Inflammatory macrophage (primary cell): ENCODE results near the gene ERC2.

Experiments used
- DNase-seq, 2 donors: peaks; one replicate each; pipeline ENCODE4 v3.0.0-alpha.2; 2020 to 2022

The ERC2 gene

DNA sequence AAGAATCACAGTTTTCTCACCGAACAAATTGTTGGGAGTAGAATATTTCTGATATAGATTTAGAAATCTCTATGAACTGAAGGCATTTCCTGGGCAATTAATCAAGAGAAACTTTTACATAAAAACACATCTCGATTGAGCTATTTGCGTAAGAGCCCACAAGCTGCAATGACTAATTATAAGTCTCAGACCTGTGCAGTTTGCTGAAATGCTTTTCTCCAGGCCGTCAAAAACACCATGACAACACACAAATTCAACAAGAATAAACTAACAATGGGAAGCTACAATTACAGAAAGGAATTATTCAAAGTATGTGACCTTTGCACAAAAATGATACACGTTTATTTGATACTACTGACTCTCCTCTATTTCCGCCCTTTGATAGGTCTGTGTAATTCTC is 499.9 kb downstream of the ERC2 start:
- no peak for DNase-seq

DNA sequence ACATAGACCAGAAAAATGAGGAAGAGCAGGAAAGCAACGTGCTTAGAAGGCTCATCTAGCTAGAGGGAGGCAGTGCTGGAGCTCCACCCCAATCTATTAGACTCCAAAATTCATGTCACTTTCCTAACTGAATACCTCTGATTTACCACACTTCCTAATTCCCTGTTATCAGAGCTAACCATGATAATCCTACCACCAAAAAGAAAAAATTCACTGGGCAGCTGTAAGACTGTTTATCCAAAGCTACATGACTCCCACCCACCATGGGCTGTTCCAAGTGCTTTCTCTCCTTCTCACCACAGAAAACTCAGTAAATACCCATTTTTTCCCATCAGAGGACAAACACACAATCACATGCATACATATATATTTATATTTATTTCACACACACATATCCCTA is 501.7 kb downstream of the ERC2 start:
- no peak for DNase-seq

DNA sequence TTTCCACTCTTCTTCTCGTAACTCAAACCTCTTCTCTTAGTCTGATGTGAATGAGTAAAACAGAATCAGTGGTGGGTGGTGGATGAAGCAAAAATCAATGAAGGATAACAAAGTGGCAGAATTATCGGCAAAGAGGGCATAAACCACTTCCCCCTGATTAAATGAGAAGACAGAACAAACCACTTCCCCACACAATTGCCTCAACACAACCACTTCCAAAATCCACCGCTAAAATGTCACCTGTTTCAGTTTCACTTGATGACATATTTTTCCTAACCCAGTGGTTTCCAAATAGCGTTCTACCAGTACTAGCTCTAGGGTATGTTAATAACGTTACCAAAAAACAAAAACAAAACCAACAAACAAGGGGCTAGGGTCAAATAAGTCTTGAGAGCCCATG is 502.5 kb downstream of the ERC2 start:
- DNase-seq, result no peak

DNA sequence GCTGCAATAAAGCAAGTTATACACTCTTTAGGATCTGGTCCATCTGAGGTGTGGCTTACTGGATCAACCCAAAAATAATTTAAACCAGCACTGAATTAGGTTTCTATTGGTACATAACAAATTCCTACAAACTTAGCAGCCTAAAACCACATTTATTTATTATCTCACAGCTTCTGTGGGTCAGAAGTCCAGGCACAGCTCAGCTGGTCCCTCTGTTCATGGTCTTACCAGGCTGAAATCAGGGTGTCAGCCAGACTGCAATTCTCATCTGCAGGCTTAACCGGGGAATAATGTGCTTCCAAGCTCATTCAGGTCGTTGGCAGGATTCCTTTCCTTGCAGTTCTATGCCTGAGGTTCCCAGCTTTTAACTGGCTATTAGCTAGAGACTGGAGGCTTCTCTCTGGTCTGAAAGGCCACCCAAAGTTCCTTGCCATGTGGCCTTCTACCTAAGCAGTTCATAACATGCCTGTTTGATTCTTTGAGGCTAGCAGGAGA is 503.7 kb downstream of the ERC2 start:
- no peak for DNase-seq

DNA sequence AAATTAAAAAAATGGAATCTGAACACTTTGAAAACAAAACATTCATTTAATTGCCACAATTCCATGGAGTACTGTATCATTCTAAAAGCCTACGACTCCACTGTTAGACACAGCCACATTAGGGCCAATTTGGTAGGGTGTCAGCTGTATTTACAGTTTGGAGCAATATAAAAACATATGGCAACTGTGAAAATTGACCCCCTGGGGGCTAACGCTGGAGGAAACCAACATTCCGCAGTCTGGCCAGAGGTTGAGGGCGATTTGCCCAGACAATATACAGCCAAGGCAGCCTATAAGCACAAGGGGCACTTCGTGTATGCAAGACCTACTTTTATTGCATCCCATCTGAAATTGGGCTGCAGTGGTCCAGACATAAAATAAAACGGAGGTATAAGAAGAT is 504.7 kb downstream of the ERC2 start:
- DNase-seq, result no peak

DNA sequence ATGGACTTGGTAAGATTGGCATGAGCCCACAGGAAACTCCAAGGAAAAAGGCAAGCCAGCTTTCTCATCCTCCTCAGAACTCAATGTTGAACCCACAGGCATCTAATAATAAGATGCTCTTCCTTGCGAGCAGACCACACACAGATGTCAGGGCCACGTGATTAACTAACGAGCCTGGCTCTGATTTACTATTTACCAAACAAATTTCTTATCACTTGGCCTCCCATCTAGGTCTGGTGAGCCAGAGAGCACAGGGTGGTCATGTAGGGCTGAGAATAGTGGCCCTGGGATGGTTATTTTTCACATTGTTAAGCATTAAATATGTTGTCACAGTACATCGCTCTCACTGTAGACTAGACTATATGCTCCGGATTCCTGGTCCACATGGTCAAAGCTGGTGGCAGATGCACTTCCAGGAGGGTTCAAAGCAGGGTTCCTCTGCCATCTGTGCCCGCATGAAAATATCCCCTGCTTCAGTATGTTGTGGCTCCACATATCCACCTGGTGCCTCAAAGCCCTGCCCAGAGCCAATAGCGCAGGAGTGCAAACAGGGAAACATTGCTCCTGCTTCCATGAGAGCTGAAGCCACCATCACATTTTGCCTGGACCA is 508.7 kb downstream of the ERC2 start:
- no peak for DNase-seq

DNA sequence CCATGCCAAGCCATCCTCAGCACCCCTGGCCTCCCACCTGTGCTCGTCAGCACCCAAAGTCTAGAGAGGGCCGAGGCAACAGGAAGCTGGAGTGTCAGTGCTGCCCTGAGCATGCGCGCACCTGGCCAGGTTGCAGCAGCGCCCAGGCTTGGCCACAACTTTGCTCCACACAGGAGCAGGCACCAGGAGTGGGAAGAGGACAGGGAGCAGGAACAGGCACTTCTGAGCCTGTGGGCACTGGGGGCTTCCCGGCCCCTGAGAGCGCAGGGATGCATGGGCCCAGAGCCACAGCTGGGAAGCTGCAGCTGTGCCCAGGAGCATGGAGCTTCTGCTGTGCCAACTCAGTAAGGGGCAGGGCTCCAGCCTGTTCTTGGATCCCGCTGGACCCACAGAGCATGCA is 509.7 kb downstream of the ERC2 start:
- no peak for DNase-seq

DNA sequence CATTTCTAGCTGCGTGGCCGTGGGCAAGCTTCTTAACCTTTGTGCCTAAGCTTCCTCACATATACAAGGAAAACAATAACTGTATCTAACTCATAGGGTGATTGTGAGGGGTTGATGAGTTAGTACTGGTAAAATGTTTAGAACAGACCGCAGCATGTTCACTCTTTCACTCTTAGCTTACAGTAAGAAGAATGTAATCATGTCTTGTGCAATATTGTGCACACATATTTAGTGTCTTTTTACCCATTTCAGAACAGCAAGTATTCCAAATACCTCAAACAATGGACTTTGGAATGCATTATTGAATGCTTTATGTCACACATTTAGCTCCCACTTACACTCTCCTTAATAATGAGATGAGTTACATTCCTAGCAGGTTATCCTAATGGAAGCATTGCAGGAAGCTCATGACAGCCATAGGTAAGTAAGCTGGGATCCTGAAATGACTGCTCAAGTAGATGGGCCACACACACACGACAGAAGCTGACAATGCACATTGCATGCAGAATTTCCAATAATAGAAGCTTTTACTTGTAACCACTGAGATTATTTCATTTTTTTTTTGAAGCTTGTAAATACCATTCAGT is 512.3 kb downstream of the ERC2 start:
- DNase-seq, result no peak

DNA sequence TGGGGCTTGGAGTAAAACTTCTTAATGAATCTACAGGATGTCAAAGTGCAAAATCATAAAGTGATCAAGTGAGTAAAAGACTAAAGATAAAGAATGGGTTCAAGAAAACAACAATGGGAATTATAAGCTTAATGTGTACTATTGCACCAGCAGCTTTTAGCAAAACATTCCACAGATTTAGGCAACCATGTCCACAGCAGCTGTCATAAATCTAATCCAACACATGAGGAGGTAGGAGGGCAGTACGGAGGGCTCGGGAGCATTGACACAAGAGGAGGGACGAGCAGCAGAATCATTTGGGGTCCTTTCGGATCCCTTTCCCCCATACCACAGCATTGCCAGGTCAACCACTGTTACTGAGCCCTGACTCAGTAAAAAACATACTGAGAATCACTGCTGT is 516.9 kb downstream of the ERC2 start:
- no peak for DNase-seq

DNA sequence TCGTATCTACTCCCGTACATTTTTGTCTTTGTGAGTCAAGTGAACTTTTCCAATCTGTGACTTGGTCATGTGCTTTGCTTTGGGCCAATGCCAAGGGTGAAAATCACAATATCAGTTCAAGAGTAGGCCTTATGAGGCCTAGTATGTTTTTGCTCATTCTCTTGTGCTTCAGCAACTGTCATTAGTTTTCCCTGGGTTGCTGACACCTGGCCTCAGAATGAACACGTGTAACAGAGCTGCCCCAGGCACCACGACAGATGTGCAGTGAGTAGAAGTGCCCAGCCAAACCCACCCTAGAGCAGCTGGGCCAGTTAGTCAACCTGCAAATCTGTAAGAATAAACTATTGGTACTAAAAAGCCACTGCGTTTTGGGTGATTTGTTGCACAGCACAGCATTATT is 520.9 kb downstream of the ERC2 start:
- DNase-seq, result no peak

DNA sequence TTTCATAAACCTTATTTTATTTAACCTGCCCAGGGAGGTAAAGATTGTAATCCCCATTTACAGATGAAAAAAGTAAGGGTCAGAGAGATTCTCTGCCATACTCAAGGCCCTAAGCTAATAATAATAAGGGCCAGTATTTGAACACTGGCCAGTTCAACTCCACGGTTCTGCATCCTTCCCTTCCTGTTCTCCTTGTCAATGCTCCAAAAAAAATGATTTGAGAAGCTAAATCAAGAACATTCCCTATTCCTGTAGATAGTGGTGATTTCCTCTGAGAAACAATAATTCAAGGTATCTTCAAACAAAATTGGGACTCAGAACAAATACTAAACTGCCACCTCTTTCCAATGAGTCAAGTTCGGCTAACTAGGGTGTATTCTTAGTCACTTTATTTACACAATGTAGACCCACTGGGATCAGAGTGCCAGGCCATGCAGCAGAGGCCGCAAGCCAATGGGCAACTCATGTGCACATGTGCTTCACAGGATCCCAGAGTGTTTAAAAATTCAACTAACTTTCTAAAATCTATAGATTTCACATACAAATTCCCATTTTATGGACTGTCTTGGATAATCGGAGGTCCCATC is 521.6 kb downstream of the ERC2 start:
- no peak for DNase-seq

DNA sequence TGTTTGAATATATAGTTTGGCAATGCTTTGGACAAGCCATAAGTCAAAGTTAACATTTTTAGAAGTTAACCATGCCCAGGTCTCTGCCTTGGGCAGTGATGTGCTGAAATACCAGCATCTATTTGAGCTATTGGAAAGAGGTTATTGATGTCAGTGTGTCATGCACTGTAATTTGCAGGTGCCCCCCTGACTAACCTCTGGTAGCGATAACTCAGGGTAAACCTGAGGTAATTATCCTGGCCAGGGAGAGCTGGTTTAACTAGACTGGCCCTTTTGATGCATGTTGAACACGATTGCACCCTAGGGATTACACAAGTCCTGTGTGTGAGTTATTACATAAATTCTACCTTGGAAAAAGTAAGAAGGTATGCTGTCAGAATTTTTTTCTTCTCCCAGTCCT is 525.4 kb downstream of the ERC2 start:
- DNase-seq, result no peak

DNA sequence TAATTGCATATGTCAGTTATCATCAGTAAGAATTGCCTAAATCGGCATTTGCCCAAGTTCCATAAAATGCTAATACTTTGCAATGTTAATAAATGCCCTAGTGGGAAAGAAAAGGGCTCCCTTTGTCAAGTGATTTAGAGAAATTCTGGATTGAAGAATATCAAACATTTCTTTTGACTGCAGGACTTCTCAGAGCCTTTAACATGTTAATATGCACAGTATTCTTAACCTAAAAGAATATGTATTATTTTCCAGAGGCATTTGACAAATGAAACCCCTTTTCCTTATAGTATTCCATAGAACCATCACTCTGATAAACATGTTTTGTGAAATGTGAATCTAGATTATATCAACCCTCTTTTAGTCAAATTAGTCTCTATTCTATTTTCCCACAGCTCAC is 529.0 kb downstream of the ERC2 start:
- DNase-seq, result no peak

DNA sequence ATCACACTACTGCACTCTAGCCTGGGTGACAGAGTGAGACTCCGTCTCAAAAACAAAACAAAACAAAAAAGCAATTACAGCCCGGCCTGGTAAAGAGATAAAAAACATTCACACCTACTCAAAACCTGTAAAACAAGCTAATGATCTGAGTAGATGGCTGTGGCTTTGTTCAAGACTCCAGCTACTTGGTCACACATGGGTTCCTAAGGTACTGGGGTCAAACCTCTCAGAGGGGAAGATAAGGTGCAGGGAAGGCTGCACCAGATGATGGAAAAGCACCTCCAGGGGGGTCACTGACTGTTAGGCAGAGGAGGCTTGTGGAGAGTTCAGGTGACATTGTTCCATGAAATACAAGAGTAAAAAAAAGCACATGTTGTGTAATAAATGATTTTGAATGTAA is 531.0 kb downstream of the ERC2 start:
- DNase-seq, result no peak

DNA sequence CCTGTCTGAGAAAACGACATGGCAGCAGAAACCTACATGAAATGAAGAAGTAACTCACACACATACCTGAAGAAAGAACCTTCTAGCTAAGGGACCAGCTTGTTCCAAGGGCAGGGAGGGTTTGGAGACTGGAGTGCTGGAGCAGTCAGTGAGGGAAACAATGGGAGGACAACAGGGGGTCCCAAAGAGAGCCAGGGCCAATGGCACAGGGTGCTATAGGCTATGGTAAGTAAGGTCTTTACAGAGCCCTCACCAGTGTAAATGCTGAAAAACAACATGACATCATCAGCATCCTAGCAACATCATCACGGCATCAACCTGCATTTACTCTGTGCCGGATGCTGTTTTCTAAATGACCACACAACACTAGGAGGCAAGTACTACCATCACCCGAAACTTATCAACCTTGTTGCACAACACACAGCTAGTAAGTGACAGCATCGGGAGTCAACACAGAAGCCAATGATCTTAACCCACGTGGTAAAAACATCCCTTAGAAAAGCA is 531.7 kb downstream of the ERC2 start:
- no peak for DNase-seq

DNA sequence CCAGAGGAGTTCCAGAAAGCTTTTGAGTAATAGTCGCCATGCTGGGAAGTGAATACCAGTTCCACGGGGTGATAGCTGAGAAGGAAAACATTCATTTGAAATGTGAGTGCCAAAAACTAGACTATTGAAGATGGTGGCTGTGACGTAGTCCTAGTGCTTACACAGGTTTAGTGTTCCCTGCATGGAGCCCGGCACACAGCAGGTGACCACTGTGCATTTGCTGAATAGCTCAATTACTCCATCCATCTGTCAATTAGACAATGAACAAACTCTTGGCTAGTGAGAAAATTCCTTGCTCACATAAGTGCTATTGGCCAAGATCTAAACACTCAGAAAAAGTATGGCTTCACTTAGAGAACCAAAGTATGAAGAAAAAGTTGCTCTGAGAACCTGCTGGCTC is 533.0 kb downstream of the ERC2 start:
- DNase-seq, result no peak

DNA sequence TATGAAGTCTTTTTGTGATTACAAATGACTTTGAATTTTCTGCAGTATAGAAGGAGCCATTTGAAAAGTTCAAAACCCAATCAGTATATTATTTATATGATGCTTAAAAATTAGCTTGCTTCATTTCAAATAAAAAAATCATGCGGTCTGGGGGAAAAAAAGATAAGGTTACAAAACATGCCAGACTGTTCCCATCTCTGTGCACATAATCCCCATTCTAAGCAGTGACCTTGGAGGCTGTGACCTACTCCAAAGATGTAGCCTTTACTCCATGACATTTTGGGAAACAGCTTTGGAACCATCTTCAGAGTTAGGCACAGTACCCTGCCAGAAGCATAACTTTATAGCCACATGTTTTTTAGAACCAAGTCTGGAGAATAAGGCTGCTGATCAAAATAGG is 533.5 kb downstream of the ERC2 start:
- DNase-seq, result no peak

DNA sequence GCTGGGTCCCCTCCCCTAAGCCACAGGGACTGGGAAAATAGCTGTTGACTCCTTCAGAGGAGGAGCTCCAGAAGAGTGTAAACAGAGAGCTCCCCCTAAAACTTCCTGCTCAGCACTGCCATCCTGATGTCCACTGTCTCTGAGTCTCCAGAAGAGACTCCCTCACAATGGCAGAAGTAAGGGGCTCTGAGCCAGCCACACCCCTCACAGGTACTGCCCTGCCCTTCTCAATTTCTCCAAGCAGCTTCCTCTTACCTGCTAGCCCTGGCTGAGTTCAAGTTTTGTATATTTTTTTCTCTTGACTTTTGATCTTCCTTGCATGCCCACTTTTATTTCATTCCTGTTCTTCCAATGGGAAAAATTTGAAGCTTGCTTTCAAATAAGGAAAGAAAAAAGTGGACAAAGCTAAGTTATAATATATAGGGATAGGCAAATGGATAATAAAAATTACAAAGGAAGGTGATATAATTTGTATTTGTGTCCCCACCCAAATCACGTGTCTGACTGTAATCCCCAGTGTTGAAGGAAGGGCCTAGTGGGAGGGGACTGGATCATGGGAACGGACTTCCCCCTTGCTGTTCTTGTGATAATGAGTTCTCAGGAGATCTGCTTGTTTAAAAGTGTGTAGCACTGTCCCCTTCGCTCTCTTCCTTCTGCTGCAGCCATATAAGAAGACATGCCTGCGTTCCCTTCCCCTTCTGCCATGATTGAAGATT is 539.0 kb downstream of the ERC2 start:
- no peak for DNase-seq

DNA sequence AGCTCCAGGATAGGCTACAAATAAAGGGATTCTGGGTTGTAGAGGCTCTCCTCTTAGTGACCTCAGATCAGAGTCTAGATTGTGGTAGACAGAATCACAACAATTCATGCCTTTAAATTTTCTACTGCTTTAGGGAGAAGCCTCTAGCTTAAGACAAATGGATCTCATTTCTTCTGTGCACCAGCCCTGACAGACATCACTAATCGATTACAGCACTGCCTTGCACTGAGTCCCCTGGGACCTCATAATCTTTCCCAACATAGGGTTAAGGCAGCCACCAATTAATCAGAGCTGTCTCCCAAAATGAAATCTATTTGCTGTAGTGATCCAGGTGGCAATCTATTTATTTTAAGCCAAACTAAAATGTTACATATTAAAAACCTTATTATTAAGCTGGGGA is 544.6 kb downstream of the ERC2 start:
- DNase-seq, result no peak

DNA sequence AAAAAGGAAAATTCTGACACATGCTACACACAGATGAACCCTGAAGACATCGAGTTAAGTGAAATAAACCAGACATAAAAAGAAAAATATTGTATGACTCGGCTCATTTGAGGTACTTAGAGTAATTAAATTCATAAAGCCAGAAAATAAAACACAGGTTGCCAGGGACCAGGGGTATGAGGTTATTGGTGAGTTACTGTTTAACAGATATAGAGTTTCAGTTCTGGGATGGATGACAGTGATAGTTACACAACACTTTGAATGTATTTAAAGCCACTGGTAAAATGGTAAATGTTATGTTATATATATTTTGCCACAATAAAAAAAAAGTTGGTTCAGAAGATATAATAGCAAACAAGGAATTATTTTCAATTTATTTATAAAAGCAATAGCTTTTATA is 545.1 kb downstream of the ERC2 start:
- no peak for DNase-seq

DNA sequence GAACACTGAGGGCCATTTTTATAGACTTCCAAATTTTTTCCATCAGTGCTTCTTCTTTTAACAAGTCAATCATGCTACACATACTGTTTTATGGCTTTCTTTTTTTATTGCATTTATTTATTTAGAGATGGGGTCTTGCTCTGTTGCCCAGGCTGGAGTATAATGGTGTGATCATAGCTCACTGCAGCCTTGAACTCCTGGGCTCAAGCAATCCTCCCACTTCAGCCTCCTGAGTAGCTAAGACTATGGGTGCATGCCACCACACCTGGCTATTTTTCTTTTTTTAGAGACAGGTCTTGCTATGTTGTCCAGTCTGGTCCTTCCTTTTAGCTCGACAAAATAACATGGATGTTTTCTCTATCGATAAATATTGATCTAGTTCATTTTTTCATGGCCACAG is 555.4 kb downstream of the ERC2 start:
- no peak for DNase-seq

DNA sequence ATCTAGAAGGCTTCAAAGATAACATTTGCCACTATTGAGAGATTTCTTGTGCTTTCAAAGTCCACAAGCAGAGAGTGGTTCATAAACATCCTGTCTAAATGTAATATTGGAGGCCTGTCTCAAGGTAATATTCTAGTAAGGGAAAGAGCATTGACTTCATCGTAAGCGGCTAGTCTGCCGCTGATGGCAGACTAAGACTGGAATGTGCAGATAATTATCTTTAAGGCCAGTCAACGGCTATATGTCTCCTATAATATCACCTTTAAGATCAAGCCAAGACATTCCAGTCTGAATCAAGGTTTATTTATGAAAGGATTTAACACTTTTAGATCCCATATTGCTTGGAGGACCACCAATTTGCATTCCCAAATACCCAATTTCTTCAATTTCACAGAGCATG is 557.0 kb downstream of the ERC2 start:
- no peak for DNase-seq

DNA sequence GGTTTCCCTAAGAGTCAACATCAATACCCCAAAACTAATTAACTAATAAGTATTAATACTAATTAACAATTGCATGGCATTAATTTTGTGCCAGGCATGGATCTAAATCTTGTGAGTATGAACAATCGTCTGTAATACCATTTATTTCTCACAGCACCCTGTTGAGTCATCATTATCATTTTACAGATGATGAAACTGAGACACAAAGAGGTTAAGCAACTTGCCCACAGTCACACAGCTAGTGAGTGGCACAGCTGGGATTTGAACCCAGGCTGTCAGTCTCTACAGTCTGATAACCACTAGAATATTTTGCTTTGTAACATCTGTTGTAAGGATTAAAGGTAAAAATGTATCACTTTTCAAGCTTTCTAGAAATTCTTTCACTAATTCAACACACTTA is 557.7 kb downstream of the ERC2 start:
- DNase-seq, result no peak

DNA sequence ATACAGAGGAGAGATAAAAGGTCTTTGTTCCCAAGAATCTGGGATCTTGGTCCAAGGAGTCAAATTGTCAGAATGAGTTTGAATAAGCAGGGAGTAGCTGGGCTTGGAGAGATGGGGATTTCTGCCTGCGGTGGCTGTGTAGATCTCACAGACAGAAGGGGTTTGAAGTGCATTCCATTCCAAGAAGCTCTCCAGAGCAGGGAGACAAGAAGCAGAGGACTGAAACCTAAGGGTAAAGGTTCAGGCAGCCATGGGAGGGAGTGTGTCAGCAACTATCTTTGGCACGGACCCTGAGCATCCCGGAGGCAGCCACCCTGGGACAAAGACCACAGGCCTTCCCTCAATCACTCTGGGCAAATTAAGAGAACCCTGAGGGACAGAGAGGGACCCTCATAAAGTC is 558.9 kb downstream of the ERC2 start:
- DNase-seq, result no peak
